Body of pancreas (tissue), 4 donors: ENCODE measurements around the gene PRR20A.

Experiments
- CTCF ChIP-seq, 7 experiments: fragments of 450-650 bp in 4 of 7; fragments of 200-600 bp in 3 of 7; sonication (generic) in 3 of 7; IDR thresholded peaks; one replicate each; pipeline ENCODE4 v1.5.1; 2016 to 2019; ENCODE audit warnings: antibody characterized with exemption in 7 of 7
- POLR2A ChIP-seq, 3 donors: fragments of 450-650 bp; IDR thresholded peaks; one replicate each; pipeline ENCODE4 v1.6.1; 2016; ENCODE audit warnings: antibody characterized with exemption in 3 of 3, mild to moderate bottlenecking in 2 of 3

- TF ChIP-seq CTCF (IDR thresholded peaks at IDR 0.05) (no peak), POLR2A (IDR thresholded peaks at IDR 0.05) (no peak)
These were observed 25.8 kb upstream of the PRR20A start for GRCh38 chr13:57114945-57115344.
